Glutamatergic neuron (in vitro differentiated cells): Measurements from ENCODE around the gene MX1. TPM values are rescaled to one million over a fixed set of nuclear protein-coding genes. Genes with fewer than 3 reads are reported as not detected.

Experiments
- DNase-seq: peaks from one replicate; pipeline ENCODE4 v3.0.0; 2022
- H3K27ac Mint-ChIP-seq: one replicate; pipeline ENCODE4 v1.8.0; 2020; ENCODE audit warnings: mild to moderate bottlenecking, mixed read lengths, inconsistent platforms; ENCODE audit not compliant: unreplicated experiment
- H3K27me3 Mint-ChIP-seq: one replicate; pipeline ENCODE4 v1.8.0; 2020; ENCODE audit warnings: mild to moderate bottlenecking, moderate library complexity, mixed read lengths, inconsistent platforms; ENCODE audit not compliant: unreplicated experiment
- H3K36me3 Mint-ChIP-seq: one replicate; pipeline ENCODE4 v1.8.0; 2020; ENCODE audit warnings: mild to moderate bottlenecking, mixed read lengths, inconsistent platforms; ENCODE audit not compliant: unreplicated experiment
- H3K4me1 Mint-ChIP-seq: one replicate; pipeline ENCODE4 v1.8.0; 2020; ENCODE audit warnings: mild to moderate bottlenecking, low read depth, mixed read lengths, inconsistent platforms; ENCODE audit not compliant: unreplicated experiment
- H3K4me3 Mint-ChIP-seq: one replicate; pipeline ENCODE4 v1.8.0; 2020; ENCODE audit warnings: mild to moderate bottlenecking, mixed read lengths, inconsistent platforms; ENCODE audit not compliant: unreplicated experiment
- H3K9me3 Mint-ChIP-seq: one replicate; pipeline ENCODE4 v1.8.0; 2020; ENCODE audit warnings: mild to moderate bottlenecking, moderate library complexity, mixed read lengths, inconsistent platforms; ENCODE audit not compliant: unreplicated experiment
- CTCF ChIP-seq: fragments of 200-600 bp; sonication (generic); IDR thresholded peaks from one replicate; pipeline ENCODE4 v1.5.0; 2021; ENCODE audit not compliant: partially characterized antibody, unreplicated experiment
- total RNA-seq: library from RNA; stranded (reverse); fragmentation: NEBNext Ultra II Directional; extraction: Animal tissue kit (Norgen Biotek cat#: 25700); gene quantifications from one replicate; pipeline ENCODE4 v1.2.1, GENCODE V29; 2021; ENCODE audit not compliant: unreplicated experiment

Gene MX1
- total RNA-seq, 1 donor from 2014 or later: 1.5 TPM

DNA sequence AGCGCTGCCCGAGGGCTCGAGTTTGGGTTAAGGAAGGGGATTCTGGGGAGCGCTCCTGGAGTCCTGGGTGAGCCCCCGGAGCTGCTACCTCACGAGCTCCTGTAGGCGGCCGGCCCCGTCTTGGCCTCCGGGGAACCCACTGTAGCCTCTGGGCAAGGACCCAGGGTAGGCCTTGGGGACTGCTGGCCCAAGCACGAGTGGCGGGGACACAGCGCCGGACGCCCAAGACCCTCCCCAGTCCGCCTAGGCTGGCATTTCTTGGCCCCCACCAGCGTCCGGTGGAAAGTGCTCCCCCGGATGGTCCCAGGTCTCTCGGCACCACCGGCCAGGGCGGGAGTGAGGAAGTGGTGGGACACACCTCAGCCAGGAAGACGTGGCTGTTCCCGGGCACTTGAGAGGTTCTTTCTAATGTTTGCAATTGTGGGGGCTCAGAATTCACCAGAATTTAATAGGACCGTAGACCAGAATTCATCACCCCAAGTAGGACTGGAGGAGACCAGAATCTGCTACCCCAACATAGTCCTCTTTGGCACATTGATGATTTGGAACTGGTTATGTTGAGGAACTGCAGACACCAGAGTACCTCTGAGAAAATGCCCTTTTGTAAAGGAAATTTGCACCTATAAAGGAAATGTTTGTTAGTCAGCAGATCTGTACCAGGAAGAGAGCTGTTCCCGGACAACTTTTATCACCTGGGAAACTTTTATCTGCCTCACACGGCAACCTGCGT lies 82.5 kb downstream of the MX1 start:
- Mint-ChIP-seq H3K36me3 (no peaks in the 10 kb centered on the region), H3K4me3 (peak overlapping the region; percentile 38), H3K27ac (no peak overlapping the region), H3K27me3 (peaks cover 12% of the 10 kb centered on the region), H3K9me3 (no peaks in the 10 kb centered on the region), H3K4me1 (peaks cover 4% of the 10 kb centered on the region)
- DNase-seq: peak; percentile 27
- TF ChIP-seq CTCF: no peak

Other genes starting within 250 kb of the MX1 start
- not detected for gene FAM3B, start 109.4 kb upstream of the MX1 start, total RNA-seq
- not detected for gene MX2, start 64.2 kb upstream of the MX1 start, total RNA-seq
- gene TMPRSS2, start 81.9 kb downstream of the MX1 start, total RNA-seq: not detected